Adrenal gland (tissue), 12 donors: Measurements from ENCODE around the gene KLB. TPM values are rescaled to one million over a fixed set of nuclear protein-coding genes. Genes with fewer than 3 reads are reported as not detected.

Experiments used
- DNase-seq, 7 donors: peaks; one replicate each; pipeline ENCODE4 v3.0.0-alpha.2; 2019 to 2020
- H3K27ac ChIP-seq, 5 donors: fragments of 200-600 bp; sonication (generic) in 4 of 5; 1 replicate in 3 of 5; 2 replicates in 2 of 5; pipeline versions ENCODE4 v1.5.1 to v1.8.0; 2016 to 2020; ENCODE audit warnings: mild to moderate bottlenecking in 1 of 5
- H3K27me3 ChIP-seq: fragments of 200-600 bp; 2 replicates; pipeline ENCODE4 v1.8.0; 2021
- H3K36me3 ChIP-seq, 2 donors: fragments of 200-600 bp; replicated peaks in 1 of 2; 1 replicate in 1 of 2; 2 replicates in 1 of 2; pipeline versions ENCODE4 v1.5.1 to v1.8.0; 2018 to 2022
- H3K4me1 ChIP-seq, 2 donors: fragments of 200-600 bp; replicated peaks in 1 of 2; 1 replicate in 1 of 2; 2 replicates in 1 of 2; pipeline versions ENCODE4 v1.5.1 to v1.8.0; 2018 to 2021
- H3K4me3 ChIP-seq, 4 donors: fragments of 200-600 bp; sonication (generic) in 3 of 4; one replicate each; pipeline ENCODE4 v1.5.1; 2016 to 2018
- H3K9me3 ChIP-seq, 3 donors: fragments of 200-600 bp; sonication (generic) in 1 of 3; replicated peaks in 1 of 3; 1 replicate in 2 of 3; 2 replicates in 1 of 3; pipeline versions ENCODE4 v1.5.1 to v1.8.0; 2016 to 2021
- POLR2A ChIP-seq, 2 donors: fragments of 450-650 bp; IDR thresholded peaks; one replicate each; pipeline ENCODE4 v1.6.1; 2017; ENCODE audit warnings: antibody characterized with exemption in 2 of 2, mild to moderate bottlenecking in 2 of 2, moderate library complexity in 1 of 2
- WGBS, 4 donors: extraction: QIAGEN DNeasy Blood & Tissue Kit in 2 of 4; methylation state at CpG; one replicate each; pipeline versions ENCODE4 v1.1.5 to v1.1.7; 2013 to 2017; 5-methylcytosine and 5-hydroxymethylcytosine counted together
- intact Hi-C, 2 donors: fragments of 100-400 bp; cut with DNase I; formaldehyde crosslinking; loops; one replicate each; pipeline versions ENCODE4 v1.14.1 to v1.15.0; 2022 to 2023
- polyA plus RNA-seq, 3 donors: library from polyadenylated mRNA; stranded (reverse); fragments of 200-250 nt in 2 of 3; fragments of 350-450 nt in 1 of 3; fragmentation: Illumina TruSeq in 1 of 3; extraction: RNeasy Lipid Tissue Mini Kit (QIAGEN cat#74804) in 1 of 3; gene quantifications; one replicate each; pipeline ENCODE4 v1.2.3, GENCODE V29; 2013 to 2014
- total RNA-seq, 9 donors: library from RNA; depleted of rRNA in 4 of 9; stranded (reverse); fragments of >200 nt in 4 of 9; fragments of 120-200 nt in 1 of 9; fragmentation: NEBNext Ultra II Directional in 1 of 9; extraction: Animal tissue kit (Norgen Biotek cat#: 25700) in 1 of 9; gene quantifications; one replicate each; pipeline versions ENCODE4 v1.1.0 to v1.2.4, GENCODE V29; 2013 to 2023
- TF ChIP-seq, protein P1 (sequence below), 6 experiments: fragments of 450-650 bp in 4 of 6; fragments of 200-600 bp in 2 of 6; sonication (generic) in 1 of 6; IDR thresholded peaks; 1 replicate in 5 of 6; 2 replicates in 1 of 6; pipeline versions ENCODE4 v1.5.1 to v1.8.0; 2016 to 2021; ENCODE audit warnings: antibody characterized with exemption in 6 of 6, mild to moderate bottlenecking in 2 of 6, moderate library complexity in 1 of 6
- donor health status: healthy with polysubstance abuse.
- donor health status: Bipolar disorder and iron deficiency.
- donor health status: DM: yes; HTN: yes; CAD: no.
- donor health status: DM: no; HTN: no; CAD: no.
- donor health status: DM: no; HTN: no; CAD: no.
- donor health status: DM: yes; HTN: yes; CAD: no.

KLB gene
- total and polyA plus RNA-seq, 12 donors, result under 0.01 to 1.1 (median 0.15) TPM; not detected in 2

- TF ChIP-seq POLR2A (IDR thresholded peaks at IDR 0.05), result no peak
- TF ChIP-seq, protein P1, sequence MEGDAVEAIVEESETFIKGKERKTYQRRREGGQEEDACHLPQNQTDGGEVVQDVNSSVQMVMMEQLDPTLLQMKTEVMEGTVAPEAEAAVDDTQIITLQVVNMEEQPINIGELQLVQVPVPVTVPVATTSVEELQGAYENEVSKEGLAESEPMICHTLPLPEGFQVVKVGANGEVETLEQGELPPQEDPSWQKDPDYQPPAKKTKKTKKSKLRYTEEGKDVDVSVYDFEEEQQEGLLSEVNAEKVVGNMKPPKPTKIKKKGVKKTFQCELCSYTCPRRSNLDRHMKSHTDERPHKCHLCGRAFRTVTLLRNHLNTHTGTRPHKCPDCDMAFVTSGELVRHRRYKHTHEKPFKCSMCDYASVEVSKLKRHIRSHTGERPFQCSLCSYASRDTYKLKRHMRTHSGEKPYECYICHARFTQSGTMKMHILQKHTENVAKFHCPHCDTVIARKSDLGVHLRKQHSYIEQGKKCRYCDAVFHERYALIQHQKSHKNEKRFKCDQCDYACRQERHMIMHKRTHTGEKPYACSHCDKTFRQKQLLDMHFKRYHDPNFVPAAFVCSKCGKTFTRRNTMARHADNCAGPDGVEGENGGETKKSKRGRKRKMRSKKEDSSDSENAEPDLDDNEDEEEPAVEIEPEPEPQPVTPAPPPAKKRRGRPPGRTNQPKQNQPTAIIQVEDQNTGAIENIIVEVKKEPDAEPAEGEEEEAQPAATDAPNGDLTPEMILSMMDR (IDR thresholded peaks at IDR 0.05), result no peak
- no peak for DNase-seq
- Histone ChIP-seq H3K27me3 (no peaks in the 10 kb centered on the region), H3K4me3 (no peak overlapping the region), H3K36me3 (peaks cover 0 to 62% of the 10 kb centered on the region in 2 donors), H3K4me1 (peaks cover 10 to 19% of the 10 kb centered on the region in 2 donors), H3K9me3 (no peaks in the 10 kb centered on the region), H3K27ac (no peak overlapping the region)
- WGBS, 4 donors, result 85 to 98% (median 94%) methylated on average over 5 to 6 of the region's 6 CpGs
- intact Hi-C loops, result no loop called here
Observed at GRCh38 chr4:39451423-39452023, 44.8 kb downstream of the KLB start.

DNA sequence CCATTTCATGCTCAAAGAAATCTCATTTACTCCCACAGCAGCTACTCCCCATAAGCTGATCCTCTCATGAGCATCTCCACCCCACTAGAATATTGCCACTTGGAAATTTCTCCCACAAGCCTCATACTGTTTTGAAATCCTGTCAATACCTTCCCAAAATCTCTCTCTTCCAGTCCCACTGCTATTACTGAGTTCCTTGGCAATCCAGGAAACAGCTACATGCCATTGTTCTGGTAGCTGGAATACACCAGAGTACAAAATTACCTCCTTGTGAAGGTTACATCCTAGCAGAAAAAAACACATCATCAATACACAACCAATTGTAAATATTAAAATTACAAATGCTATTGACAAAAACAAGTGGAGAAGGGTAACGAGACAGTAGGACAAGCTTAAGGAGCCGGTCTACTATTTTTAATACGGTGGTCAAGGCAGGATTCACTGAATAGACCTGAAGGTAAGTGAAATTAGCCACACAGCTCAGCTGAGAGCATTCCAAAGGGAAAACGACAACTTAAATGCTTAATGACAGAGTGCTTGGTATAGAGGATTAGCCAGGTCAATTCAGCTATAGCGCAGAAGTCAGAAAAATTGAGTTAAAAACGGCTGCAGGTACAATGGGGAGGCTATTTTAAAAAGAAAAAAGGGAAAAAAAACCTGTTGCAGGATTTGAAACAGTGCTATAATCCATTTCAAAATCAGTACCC is 45.6 kb downstream of the KLB start:
- intact Hi-C loops, result no loop called here
- Histone ChIP-seq H3K36me3 (peaks cover 0 to 70% of the 10 kb centered on the region in 2 donors), H3K27ac (no peak overlapping the region), H3K4me3 (no peak overlapping the region), H3K9me3 (no peaks in the 10 kb centered on the region), H3K27me3 (no peaks in the 10 kb centered on the region), H3K4me1 (peaks cover 15 to 21% of the 10 kb centered on the region in 2 donors)
- 88 to 91% (median 89%) methylated on average over 6 of the region's 6 CpGs for WGBS, 4 donors
- no peak for TF ChIP-seq POLR2A (IDR thresholded peaks at IDR 0.05)
- TF ChIP-seq, protein P1 (IDR thresholded peaks at IDR 0.05), result no peak
- DNase-seq, result no peak

GRCh38 chr4:39452860-39453587 is 46.3 kb downstream of the KLB start:
- Histone ChIP-seq H3K27me3 (no peaks in the 10 kb centered on the region), H3K4me3 (no peak overlapping the region), H3K9me3 (no peaks in the 10 kb centered on the region), H3K4me1 (peaks cover 19 to 23% of the 10 kb centered on the region in 2 donors), H3K36me3 (peaks cover 0 to 72% of the 10 kb centered on the region in 2 donors), H3K27ac (no peak overlapping the region)
- DNase-seq, result no peak
- 85 to 89% (median 86%) methylated on average over 11 of the region's 11 CpGs for whole genome bisulfite sequencing, 4 donors
- TF ChIP-seq, protein P1 (IDR thresholded peaks at IDR 0.05), result no peak
- TF ChIP-seq POLR2A (IDR thresholded peaks at IDR 0.05), result no peak
- intact Hi-C loops, result no loop called here

DNA sequence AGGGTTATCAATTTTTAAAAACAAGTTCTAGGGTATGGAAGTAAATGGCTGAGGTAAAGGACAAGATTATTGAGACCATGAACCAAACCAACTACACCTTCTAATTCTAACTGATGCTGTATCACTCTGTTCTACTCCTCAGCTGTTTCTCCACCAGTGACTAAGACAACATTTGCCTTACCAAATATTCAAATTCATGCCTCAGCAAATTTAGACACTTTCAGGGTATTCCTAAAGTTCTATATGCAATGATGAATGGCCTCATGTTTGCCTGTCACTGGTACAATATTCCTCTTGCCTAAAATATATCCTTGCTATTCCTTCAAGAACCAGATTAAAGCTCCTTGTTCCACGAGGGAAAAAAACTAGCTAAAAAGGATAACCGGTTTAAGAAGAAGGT is 47.0 kb downstream of the KLB start:
- H3K9me3 ChIP-seq, result no peaks in the 10 kb centered on the region
- peaks cover 0 to 72% of the 10 kb centered on the region in 2 donors for H3K36me3 ChIP-seq
- H3K4me3 ChIP-seq, result no peak overlapping the region
- H3K4me1 ChIP-seq, result peaks cover 19 to 23% of the 10 kb centered on the region in 2 donors
- intact Hi-C loops, result no loop called here
- no peak for DNase-seq
- 58 to 84% (median 79%) methylated on average over 2 of the region's 2 CpGs for WGBS, 4 donors
- no peak for TF ChIP-seq POLR2A (IDR thresholded peaks at IDR 0.05)
- TF ChIP-seq, protein P1 (IDR thresholded peaks at IDR 0.05), result no peak
- H3K27ac ChIP-seq, result no peak overlapping the region
- no peaks in the 10 kb centered on the region for H3K27me3 ChIP-seq
